GM12878 (cell line): Measurements from ENCODE around the gene SNRNP35.
A peak's percentile ranks its signal among the peaks of the same experiment; 100 is the strongest.

Experiments
- EP300 ChIP-seq, 2 experiments: fragments of 150-350 bp in 1 of 2; IDR thresholded peaks; 2 replicates each; pipeline ENCODE4 v1.6.1; 2011 to 2012; ENCODE audit warnings: low read depth in 2 of 2, low read length in 2 of 2, borderline replicate concordance in 1 of 2, improper control_type of control experiment in 1 of 2, inconsistent platforms in 1 of 2; ENCODE audit not compliant: control insufficient read depth in 1 of 2
- EZH2 ChIP-seq: IDR thresholded peaks from 2 replicates; pipeline ENCODE4 v1.6.1; 2012; ENCODE audit warnings: low read depth, mild to moderate bottlenecking, control low read depth, inconsistent platforms, low read length, borderline replicate concordance; ENCODE audit not compliant: control insufficient read depth
- FOS ChIP-seq: IDR thresholded peaks from 3 replicates; pipeline ENCODE4 v1.6.1; 2011; ENCODE audit warnings: borderline replicate concordance; ENCODE audit not compliant: insufficient read length; ENCODE audit errors: extremely low read depth
- GATAD2B ChIP-seq: fragments of 450-650 bp; conservative IDR thresholded peaks from 2 replicates; pipeline ENCODE4 v1.6.1; 2017; ENCODE audit warnings: low read depth, mild to moderate bottlenecking, moderate library complexity
- JUND ChIP-seq: IDR thresholded peaks from 2 replicates; pipeline ENCODE4 v1.6.1; 2012; ENCODE audit warnings: low read depth, mild to moderate bottlenecking, low read length, improper control_type of control experiment, moderate library complexity
- YY1 ChIP-seq: IDR thresholded peaks from 2 replicates; pipeline ENCODE4 v1.6.1; 2011; ENCODE audit warnings: low read depth, mild to moderate bottlenecking, low read length
- ZBED1 ChIP-seq: IDR thresholded peaks from 2 replicates; pipeline ENCODE4 v1.6.1; 2016; ENCODE audit warnings: borderline replicate concordance
- ZZZ3 ChIP-seq: IDR thresholded peaks from 2 replicates; pipeline ENCODE4 v1.6.1; 2011; ENCODE audit warnings: low read depth; ENCODE audit not compliant: control insufficient read depth, insufficient read length
- TF ChIP-seq, protein P1 (sequence below): IDR thresholded peaks from 2 replicates; pipeline ENCODE4 v1.6.1; 2012; ENCODE audit warnings: improper control_type of control experiment, low read depth, low read length; ENCODE audit not compliant: insufficient replicate concordance
- TF ChIP-seq, protein P2 (sequence below), 3 experiments: IDR thresholded peaks in 2 of 3; conservative IDR thresholded peaks in 1 of 3; 2 replicates each; pipeline ENCODE4 v1.5.1; 2011; ENCODE audit warnings: low read depth in 3 of 3, low read length in 3 of 3, mild to moderate bottlenecking in 3 of 3, control low read depth in 2 of 3, moderate library complexity in 2 of 3, inconsistent platforms in 1 of 3, mixed read lengths in 1 of 3; ENCODE audit not compliant: control insufficient read depth in 2 of 3, insufficient read depth in 1 of 3; ENCODE audit errors: extremely low read depth in 1 of 3

DNA sequence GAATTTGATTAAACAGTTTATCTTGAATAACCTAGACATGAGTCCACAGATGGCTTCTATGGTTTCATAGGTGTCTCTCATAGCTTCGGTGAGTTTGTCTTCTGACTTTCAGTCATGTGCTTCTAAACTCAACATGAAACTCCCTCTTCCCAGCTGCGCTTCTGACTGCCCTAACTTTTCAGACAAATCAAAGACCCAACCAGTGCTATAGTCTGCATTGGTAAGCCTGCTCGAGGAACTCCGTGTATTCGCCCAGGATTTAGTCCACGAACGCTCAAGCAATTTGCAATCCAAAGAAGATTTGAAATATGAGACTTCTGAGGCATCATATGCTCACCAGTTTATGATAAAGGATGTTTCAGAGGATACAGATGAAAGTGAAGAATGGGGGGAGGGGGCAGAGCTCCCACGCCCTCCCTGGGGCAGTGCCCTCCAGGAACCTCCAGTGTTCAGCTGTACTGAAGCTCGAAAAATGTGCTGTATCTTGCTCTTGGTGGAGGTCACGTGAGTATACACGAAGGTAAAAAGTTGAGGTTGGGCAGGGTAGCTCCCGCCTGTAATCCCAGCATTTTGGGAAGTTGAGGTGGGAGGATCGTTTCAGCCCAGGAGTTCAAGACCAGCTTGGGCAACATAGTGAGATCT lies 16.3 kb upstream of the SNRNP35 start:
- no peak for TF ChIP-seq FOS
- TF ChIP-seq, protein P1, sequence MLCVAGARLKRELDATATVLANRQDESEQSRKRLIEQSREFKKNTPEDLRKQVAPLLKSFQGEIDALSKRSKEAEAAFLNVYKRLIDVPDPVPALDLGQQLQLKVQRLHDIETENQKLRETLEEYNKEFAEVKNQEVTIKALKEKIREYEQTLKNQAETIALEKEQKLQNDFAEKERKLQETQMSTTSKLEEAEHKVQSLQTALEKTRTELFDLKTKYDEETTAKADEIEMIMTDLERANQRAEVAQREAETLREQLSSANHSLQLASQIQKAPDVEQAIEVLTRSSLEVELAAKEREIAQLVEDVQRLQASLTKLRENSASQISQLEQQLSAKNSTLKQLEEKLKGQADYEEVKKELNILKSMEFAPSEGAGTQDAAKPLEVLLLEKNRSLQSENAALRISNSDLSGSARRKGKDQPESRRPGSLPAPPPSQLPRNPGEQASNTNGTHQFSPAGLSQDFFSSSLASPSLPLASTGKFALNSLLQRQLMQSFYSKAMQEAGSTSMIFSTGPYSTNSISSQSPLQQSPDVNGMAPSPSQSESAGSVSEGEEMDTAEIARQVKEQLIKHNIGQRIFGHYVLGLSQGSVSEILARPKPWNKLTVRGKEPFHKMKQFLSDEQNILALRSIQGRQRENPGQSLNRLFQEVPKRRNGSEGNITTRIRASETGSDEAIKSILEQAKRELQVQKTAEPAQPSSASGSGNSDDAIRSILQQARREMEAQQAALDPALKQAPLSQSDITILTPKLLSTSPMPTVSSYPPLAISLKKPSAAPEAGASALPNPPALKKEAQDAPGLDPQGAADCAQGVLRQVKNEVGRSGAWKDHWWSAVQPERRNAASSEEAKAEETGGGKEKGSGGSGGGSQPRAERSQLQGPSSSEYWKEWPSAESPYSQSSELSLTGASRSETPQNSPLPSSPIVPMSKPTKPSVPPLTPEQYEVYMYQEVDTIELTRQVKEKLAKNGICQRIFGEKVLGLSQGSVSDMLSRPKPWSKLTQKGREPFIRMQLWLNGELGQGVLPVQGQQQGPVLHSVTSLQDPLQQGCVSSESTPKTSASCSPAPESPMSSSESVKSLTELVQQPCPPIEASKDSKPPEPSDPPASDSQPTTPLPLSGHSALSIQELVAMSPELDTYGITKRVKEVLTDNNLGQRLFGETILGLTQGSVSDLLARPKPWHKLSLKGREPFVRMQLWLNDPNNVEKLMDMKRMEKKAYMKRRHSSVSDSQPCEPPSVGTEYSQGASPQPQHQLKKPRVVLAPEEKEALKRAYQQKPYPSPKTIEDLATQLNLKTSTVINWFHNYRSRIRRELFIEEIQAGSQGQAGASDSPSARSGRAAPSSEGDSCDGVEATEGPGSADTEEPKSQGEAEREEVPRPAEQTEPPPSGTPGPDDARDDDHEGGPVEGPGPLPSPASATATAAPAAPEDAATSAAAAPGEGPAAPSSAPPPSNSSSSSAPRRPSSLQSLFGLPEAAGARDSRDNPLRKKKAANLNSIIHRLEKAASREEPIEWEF, result no peak
- TF ChIP-seq, protein P2, sequence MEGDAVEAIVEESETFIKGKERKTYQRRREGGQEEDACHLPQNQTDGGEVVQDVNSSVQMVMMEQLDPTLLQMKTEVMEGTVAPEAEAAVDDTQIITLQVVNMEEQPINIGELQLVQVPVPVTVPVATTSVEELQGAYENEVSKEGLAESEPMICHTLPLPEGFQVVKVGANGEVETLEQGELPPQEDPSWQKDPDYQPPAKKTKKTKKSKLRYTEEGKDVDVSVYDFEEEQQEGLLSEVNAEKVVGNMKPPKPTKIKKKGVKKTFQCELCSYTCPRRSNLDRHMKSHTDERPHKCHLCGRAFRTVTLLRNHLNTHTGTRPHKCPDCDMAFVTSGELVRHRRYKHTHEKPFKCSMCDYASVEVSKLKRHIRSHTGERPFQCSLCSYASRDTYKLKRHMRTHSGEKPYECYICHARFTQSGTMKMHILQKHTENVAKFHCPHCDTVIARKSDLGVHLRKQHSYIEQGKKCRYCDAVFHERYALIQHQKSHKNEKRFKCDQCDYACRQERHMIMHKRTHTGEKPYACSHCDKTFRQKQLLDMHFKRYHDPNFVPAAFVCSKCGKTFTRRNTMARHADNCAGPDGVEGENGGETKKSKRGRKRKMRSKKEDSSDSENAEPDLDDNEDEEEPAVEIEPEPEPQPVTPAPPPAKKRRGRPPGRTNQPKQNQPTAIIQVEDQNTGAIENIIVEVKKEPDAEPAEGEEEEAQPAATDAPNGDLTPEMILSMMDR (IDR thresholded peaks at IDR 0.05 in 2 of 3, conservative IDR thresholded peaks at IDR 0.05 in 1 of 3; ENCODE audit: control insufficient read depth in 2 of 3, extremely low read depth in 1 of 3, insufficient read depth in 1 of 3, low read depth in 3 of 3, low read length in 3 of 3), result no peak
- TF ChIP-seq YY1, result no peak
- no peak for TF ChIP-seq ZZZ3
- no peak for TF ChIP-seq GATAD2B
- no peak for TF ChIP-seq JUND
- no peak for TF ChIP-seq EZH2
- TF ChIP-seq ZBED1, result no peak
- TF ChIP-seq EP300 (IDR thresholded peaks at IDR 0.05; ENCODE audit: borderline replicate concordance in 1 of 2, control insufficient read depth in 1 of 2, low read depth in 2 of 2, low read length in 2 of 2), result peak; percentile 53 to 54; a peak in 2 of 4 replicates
